Endothelial cell (in vitro differentiated cells): ENCODE data around the gene ZNF764. TPM values are rescaled to one million over a fixed set of nuclear protein-coding genes. Genes with fewer than 3 reads are reported as not detected.
"Not testable (repeated sequence)": the region's sequence is repeated elsewhere in the genome, so short reads cannot be mapped to it uniquely, and the experiment has no call there.

Experiments used
- DNase-seq: peaks from one replicate; pipeline ENCODE4 v3.0.0; 2021; ENCODE audit warnings: low spot score
- H3K27ac Mint-ChIP-seq: one replicate; pipeline ENCODE4 v1.8.0; 2021; ENCODE audit warnings: mixed read lengths, inconsistent platforms; ENCODE audit not compliant: unreplicated experiment
- H3K27me3 Mint-ChIP-seq: one replicate; pipeline ENCODE4 v1.8.0; 2021; ENCODE audit warnings: mild to moderate bottlenecking, moderate library complexity, mixed read lengths, inconsistent platforms; ENCODE audit not compliant: unreplicated experiment
- H3K36me3 Mint-ChIP-seq: one replicate; pipeline ENCODE4 v1.8.0; 2021; ENCODE audit warnings: mild to moderate bottlenecking, low read depth, mixed read lengths, inconsistent platforms; ENCODE audit not compliant: unreplicated experiment
- H3K4me1 Mint-ChIP-seq: one replicate; pipeline ENCODE4 v1.8.0; 2021; ENCODE audit warnings: mild to moderate bottlenecking, mixed read lengths, inconsistent platforms; ENCODE audit not compliant: unreplicated experiment
- H3K4me3 Mint-ChIP-seq: one replicate; pipeline ENCODE4 v1.8.0; 2021; ENCODE audit warnings: mild to moderate bottlenecking, mixed read lengths, inconsistent platforms; ENCODE audit not compliant: unreplicated experiment
- H3K9me3 Mint-ChIP-seq: one replicate; pipeline ENCODE4 v1.8.0; 2021; ENCODE audit warnings: mixed read lengths, inconsistent platforms; ENCODE audit not compliant: unreplicated experiment
- CTCF ChIP-seq: fragments of 200-600 bp; sonication (generic); IDR thresholded peaks from one replicate; pipeline ENCODE4 v1.5.0; 2021; ENCODE audit warnings: antibody characterized with exemption; ENCODE audit not compliant: unreplicated experiment
- total RNA-seq: library from RNA; stranded (reverse); fragmentation: NEBNext Ultra II Directional; extraction: Animal tissue kit (Norgen Biotek cat#: 25700); gene quantifications from one replicate; pipeline ENCODE4 v1.2.1, GENCODE V29; 2021; ENCODE audit not compliant: unreplicated experiment

The ZNF764 gene
- total RNA-seq, 1 donor from 2014 or later, result 13.8 TPM

GRCh38 chr16:30548416-30549253 lies 9.5 kb downstream of the ZNF764 start:
- Mint-ChIP-seq H3K36me3 (peaks cover 3% of the 10 kb centered on the region), H3K9me3 (no peaks in the 10 kb centered on the region), H3K4me1 (peaks cover 20% of the 10 kb centered on the region), H3K27ac (no peak overlapping the region), H3K27me3 (peaks cover 7% of the 10 kb centered on the region), H3K4me3 (peak overlapping the region; percentile 29)
- DNase-seq, result no peak
- TF ChIP-seq CTCF, result no peak

- DNase-seq, result no peak
- no peak for TF ChIP-seq CTCF
- peak overlapping the region; percentile 22 for H3K27ac Mint-ChIP-seq
- H3K9me3 Mint-ChIP-seq, result no peaks in the 10 kb centered on the region
- H3K4me3 Mint-ChIP-seq, result no peak overlapping the region
- peaks cover 14% of the 10 kb centered on the region for H3K4me1 Mint-ChIP-seq
- peaks cover 7% of the 10 kb centered on the region for H3K27me3 Mint-ChIP-seq
- no peaks in the 10 kb centered on the region for H3K36me3 Mint-ChIP-seq
Observed at GRCh38 chr16:30546115-30546514, 12.1 kb downstream of the ZNF764 start.

- no peak for DNase-seq
- TF ChIP-seq CTCF, result no peak
- Mint-ChIP-seq H3K4me3 (no peak overlapping the region), H3K4me1 (peaks cover 9% of the 10 kb centered on the region), H3K36me3 (no peaks in the 10 kb centered on the region), H3K27me3 (peaks cover 5% of the 10 kb centered on the region), H3K27ac (no peak overlapping the region), H3K9me3 (no peaks in the 10 kb centered on the region)
Observed at GRCh38 chr16:30543067-30543466, 15.1 kb downstream of the ZNF764 start.

- Mint-ChIP-seq H3K36me3 (no peaks in the 10 kb centered on the region), H3K27ac (no peak overlapping the region), H3K4me1 (peaks cover 9% of the 10 kb centered on the region), H3K9me3 (no peaks in the 10 kb centered on the region), H3K27me3 (peaks cover 5% of the 10 kb centered on the region), H3K4me3 (no peak overlapping the region)
- DNase-seq, result no peak
- TF ChIP-seq CTCF, result no peak
Observed at GRCh38 chr16:30541502-30542329, 16.5 kb downstream of the ZNF764 start.

GRCh38 chr16:30540916-30541464 lies 17.2 kb downstream of the ZNF764 start:
- not testable (repeated sequence) for H3K4me1 Mint-ChIP-seq, H3K27ac Mint-ChIP-seq, H3K36me3 Mint-ChIP-seq, H3K27me3 Mint-ChIP-seq, H3K4me3 Mint-ChIP-seq, H3K9me3 Mint-ChIP-seq, DNase-seq

- H3K4me3 Mint-ChIP-seq, DNase-seq, H3K27me3 Mint-ChIP-seq, H3K9me3 Mint-ChIP-seq, H3K4me1 Mint-ChIP-seq, H3K27ac Mint-ChIP-seq, H3K36me3 Mint-ChIP-seq: not testable (repeated sequence)
Observed at GRCh38 chr16:30539986-30540526, 18.1 kb downstream of the ZNF764 start.
